GM19452 (cell line): Measurements from ENCODE around the gene RUNX2.

ENCODE experiments used
- ATAC-seq: cut with Tn5 transposase; IDR thresholded peaks from one replicate; pipeline ENCODE4 v1.9.1; 2021; ENCODE audit not compliant: unreplicated experiment

The RUNX2 gene

DNA sequence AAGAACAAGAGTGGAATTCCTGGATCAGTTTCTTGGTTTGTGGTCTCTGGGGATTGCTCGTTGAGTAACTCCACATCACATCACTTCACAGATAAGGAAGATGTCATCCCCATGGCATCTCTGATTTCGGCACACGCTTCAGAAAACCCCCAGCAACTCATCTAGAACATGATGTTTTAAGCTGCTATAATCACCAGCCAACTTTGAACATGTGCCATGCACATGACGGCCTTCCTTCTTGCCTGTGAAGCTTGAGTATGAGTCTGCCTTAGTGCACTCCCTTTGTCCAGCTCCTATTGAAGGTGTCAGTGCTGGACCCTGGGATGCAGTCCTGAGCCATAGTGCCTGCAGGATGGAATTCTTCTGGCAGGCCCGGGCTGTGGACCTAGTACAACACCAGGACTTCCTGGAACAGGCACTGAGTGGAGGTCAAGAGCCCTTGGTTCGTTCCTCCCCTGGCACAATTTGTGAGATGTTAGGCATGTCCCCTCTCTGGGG lies 281.1 kb downstream of the RUNX2 start:
- ATAC-seq = no peak

DNA sequence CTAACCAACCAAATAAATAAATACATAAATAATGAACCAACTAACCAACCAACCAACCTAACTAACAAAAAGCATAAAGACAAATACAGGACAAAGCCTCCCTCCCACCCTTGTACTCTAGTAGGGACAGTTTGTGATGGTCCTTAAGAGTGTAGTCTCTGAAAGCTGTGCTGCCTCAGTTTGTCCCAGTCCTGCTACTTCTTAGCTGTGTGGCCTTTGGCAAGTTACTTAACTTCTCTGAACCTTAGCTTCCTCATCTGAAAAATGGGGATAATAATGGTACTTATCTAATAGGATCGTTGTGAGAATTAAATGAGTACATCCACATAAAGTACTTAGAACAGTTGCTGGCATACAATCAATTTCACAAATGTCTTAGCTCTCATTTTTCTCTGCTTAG lies 282.2 kb downstream of the RUNX2 start:
- no peak for ATAC-seq

DNA sequence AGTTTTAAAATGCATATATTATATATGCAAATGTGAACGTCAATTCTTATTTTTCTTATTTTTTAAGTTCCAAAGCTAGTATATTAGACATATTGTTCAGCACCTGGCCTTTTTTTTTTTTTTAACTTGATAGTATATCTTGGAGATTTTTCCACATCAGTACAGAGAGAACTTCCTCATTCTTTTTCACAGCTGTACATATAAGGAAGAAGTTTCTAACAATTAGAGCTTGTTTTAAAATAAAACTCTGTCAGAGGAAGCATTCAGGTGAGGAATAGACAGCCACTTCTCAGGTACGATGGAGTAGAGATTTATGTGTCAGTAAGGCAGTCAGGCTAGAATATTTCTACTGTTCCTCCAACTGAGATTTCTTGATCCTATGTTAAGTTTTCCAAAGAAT lies 282.7 kb downstream of the RUNX2 start:
- ATAC-seq = no peak

- no peak for ATAC-seq
These were observed 283.4 kb downstream of the RUNX2 start for GRCh38 chr6:45611491-45611890.

DNA sequence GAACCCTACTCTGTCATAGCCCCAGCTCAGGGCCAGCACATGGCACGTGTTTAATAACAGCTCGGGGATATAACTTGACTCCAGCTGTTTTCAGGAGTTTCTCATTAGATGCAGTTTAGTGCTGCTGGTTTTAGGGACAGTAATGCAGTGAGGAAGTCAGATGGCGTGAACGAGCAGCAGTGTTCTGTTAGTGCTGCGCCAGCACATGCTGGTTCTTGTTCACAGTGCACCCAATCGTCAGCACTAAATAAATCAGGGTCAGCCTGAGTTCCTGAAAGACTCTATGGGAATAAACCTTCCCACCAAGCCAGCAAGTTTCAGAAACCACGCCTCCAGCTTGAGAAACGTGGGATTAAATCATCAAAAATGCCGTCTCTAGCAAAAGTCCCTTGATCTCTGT lies 285.5 kb downstream of the RUNX2 start:
- no peak for ATAC-seq

GRCh38 chr6:45614488-45615285 lies 286.6 kb downstream of the RUNX2 start:
- ATAC-seq = no peak

DNA sequence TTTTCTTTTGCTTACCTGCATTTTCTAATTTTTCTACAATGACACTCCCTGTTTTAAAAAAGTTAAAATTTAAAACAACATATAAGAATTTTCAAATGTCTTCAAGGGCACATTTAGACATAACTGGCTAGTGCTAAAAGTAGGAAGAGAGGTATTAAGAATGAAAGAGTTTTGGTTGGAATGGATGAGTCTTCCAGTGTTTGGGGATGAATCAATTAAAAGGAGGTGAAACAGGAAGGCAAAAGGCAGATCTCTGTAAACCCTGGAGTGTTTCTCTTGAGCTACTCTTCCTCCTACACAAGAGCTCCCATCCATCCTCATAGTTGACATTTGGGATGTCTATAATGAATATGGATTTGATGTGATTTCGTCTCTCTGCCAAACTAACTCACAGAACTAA lies 288.1 kb downstream of the RUNX2 start:
- ATAC-seq = no peak

DNA sequence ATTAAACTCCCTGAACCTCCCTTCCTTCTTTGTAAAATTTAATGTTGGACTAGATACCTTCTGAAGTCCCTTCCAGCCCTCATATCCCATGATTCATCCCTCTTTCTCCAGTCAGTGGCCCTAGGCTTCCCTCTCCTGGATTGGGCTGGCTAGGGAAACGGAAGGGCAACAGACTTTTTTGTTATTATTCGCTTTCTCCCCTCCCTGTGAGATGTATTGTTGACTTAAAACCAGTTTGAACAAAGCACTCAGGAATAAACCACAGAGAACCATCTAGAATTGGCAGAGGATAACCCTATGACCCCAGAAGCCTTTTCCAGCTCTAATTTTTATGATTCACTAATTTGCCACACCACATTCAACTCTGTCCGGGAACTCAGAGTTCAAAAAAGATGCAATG lies 289.3 kb downstream of the RUNX2 start:
- no peak for ATAC-seq

GRCh38 chr6:45618259-45618658 lies 290.1 kb downstream of the RUNX2 start:
- ATAC-seq = no peak

- ATAC-seq = no peak
These were observed 291.2 kb downstream of the RUNX2 start for GRCh38 chr6:45619211-45619760.

GRCh38 chr6:45619994-45620471 lies 291.9 kb downstream of the RUNX2 start:
- ATAC-seq = no peak

DNA sequence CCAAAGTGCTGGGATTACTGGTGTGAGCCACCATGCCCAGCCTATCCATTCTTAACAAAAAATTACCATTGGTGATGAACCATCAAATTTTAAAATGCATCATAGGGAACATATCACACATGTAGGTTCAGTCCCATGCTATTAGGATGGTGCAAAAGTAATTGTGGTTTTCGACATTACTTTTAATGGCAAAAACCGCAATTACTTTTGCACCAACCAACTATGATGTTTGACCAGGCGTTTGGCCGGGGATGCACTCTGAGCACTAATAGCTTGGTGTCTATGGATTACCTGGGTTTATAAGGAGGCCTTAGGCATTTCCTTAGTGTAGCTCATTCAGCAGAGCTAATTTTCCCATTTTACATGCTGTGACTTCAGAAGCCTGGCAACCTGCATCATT lies 296.1 kb downstream of the RUNX2 start:
- no peak for ATAC-seq

DNA sequence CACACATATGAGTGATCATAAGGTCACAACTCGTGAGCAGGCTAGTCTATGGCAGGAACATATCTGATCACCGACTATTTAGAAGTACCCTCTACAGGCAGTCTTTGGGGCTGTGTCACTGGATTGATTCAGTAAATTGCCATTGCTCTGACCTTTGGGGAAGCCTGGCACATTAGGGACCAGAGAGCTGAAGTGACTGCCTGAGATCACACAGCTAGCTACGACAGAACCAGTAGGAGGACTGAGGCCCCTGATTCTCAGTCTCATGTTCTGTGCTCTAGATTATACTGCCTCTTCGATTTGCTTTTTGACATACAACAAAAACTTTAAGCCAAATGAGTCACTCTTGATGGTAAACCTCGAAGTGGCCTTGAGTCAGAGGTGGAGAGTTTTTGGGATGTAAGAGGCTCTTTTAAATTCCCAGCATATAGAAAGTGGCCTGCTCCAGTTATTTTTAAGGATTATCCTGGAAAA lies 297.1 kb downstream of the RUNX2 start:
- no peak for ATAC-seq

DNA sequence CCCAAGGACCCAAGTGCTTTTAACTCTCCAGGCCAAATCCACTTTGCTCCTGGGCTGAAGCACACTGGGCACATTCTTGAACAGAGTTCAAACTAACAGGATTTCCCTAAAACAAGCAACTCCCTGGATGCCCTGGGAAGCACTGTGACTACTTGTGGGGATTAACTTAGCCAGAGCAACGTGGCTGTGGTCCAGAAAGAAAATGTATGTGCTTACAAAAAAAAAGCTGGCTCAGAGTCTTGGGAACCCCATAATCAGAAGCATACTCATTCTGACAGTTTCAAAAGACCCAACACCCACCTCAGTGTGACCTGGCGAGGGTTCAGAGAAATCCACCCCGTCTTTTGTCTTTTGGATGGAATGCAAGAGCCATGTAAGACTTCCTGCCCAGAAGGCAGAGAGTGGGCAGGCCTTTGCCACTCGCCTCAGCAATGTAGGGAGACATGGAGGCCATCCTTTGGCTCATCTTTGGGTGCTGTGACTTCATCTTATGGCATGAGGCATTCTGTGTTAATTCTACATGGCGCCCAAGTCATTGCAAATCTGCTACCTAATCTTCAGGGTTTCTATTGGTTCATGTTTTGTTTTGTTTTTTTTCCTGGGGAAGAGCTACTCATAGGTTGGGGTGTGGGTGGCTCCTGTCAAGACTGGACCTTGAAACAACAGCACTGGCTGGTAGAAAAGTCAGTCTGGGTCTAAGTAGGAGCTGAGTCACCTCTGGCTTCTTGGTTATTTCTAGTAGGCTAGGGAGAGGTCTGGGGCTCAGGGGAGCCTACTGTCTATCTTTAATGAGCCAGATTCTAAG lies 298.2 kb downstream of the RUNX2 start:
- no peak for ATAC-seq

- ATAC-seq = no peak
These were observed 302.2 kb downstream of the RUNX2 start for GRCh38 chr6:45630314-45630713.

- no peak for ATAC-seq
These were observed 302.7 kb downstream of the RUNX2 start for GRCh38 chr6:45630801-45631200.

DNA sequence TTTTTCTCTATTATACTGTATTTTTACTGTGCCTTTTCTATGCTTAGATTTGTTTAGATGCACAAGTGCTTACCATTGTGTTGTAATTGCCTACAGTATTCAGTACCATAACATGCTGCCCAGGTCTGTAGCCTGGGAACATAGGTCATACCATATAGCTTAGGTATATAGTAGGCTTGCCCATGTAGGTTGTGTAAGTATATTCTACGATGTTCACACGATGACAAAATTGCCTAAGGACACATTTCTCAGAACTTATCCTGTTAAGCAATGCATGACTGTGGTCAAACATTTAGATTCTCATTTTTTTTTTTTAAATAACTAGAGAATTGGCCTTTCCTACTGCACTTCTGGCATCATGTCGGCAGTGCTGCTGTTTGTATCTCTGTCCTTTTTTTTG lies 303.3 kb downstream of the RUNX2 start:
- ATAC-seq = no peak

DNA sequence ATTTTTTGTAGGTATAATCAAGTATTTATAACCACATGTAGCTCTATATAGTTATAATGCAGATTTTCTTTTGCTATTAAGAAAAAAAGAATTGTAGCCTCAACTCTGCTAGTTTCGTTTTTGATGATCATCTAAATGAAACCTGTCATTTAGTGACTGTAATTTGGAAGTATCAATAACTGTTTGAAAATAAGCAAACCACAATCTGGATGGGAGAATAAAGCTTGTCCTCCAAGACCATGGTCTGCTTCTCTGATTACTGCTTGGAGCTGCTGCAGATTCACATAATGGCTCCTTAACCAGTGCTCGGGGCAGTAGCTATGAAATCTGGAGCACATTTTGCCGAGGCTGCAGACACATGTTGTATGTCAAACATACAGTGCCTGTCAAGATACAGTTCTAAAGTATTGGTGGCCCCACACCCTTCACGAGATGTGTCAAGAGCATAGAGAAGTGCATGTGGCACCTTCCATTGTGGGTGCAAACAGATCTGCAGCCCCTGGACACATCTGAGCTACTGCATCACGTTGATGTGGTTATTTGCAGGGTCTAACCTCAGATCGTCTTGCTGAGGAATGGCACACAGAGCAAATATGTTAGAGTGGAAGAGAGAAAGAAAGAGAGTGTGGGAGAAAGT lies 305.3 kb downstream of the RUNX2 start:
- ATAC-seq = no peak

GRCh38 chr6:45634231-45634630 lies 306.1 kb downstream of the RUNX2 start:
- ATAC-seq = no peak

DNA sequence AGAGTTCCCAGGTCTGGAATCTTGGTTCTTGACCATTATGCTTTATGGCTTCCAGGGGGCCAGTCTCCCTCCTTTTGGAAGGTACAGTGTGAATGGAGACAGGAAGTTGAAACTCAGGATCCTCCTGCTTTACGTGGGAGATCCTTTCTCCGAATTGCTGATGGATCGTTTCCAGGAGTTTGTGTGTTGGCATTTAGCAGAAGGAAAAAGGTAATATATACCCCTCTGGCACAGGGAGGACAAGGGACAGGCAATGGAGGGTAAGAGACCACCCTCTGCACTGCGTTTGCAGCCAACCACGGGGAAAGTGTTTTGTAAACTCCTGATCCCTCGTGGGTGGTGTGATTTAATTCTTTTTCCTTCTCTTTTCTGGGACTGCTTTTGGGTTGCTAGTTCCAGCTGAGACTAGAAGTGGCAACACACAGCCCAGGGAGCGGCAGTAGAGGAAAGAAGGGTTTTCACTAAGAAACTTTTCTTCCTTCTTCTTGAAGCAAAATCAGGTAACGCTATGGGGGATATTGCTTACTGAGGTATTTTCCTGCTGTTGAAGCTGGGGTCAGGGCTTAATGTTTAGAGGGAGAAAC lies 307.2 kb downstream of the RUNX2 start:
- no peak for ATAC-seq

- ATAC-seq = no peak
These were observed 308.9 kb downstream of the RUNX2 start for GRCh38 chr6:45637056-45637455.
